Suprapubic skin (tissue), 4 donors: ENCODE measurements around the gene NLRC5.

Experiments used
- POLR2A ChIP-seq, 2 donors: fragments of 450-650 bp; IDR thresholded peaks; one replicate each; pipeline ENCODE4 v1.6.1; 2017; ENCODE audit warnings: antibody characterized with exemption in 2 of 2, mild to moderate bottlenecking in 2 of 2, moderate library complexity in 2 of 2
- POLR2AphosphoS5 ChIP-seq, 3 donors: sonication (generic); formaldehyde crosslinking; IDR thresholded peaks; one replicate each; pipeline ENCODE4 v1.6.1; 2017; ENCODE audit warnings: antibody characterized with exemption in 3 of 3
- TF ChIP-seq, protein P1 (sequence below), 2 donors: fragments of 200-600 bp in 1 of 2; fragments of 450-650 bp in 1 of 2; sonication (generic) in 1 of 2; IDR thresholded peaks; one replicate each; pipeline ENCODE4 v1.5.1; 2016 to 2019; ENCODE audit warnings: antibody characterized with exemption in 2 of 2, mild to moderate bottlenecking in 1 of 2, moderate library complexity in 1 of 2

DNA sequence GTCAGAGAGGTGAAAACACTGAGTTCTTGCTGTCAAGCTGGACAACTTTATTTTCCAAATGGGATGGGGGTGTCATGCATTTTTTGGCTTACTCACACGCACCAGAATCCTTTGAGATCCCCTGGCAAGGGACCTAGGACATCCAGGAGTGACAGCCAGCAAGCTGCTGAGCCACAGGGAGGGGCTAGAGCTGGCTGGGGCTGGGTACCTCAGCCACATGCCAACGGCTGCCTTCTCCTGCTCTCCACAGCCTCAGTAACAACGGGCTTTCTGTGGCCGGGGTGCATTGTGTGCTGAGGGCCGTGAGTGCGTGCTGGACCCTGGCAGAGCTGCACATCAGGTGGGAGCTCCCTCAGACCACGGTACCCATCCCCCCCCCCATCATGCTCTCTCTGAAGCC is 47.6 kb downstream of the NLRC5 start:
- TF ChIP-seq, protein P1, sequence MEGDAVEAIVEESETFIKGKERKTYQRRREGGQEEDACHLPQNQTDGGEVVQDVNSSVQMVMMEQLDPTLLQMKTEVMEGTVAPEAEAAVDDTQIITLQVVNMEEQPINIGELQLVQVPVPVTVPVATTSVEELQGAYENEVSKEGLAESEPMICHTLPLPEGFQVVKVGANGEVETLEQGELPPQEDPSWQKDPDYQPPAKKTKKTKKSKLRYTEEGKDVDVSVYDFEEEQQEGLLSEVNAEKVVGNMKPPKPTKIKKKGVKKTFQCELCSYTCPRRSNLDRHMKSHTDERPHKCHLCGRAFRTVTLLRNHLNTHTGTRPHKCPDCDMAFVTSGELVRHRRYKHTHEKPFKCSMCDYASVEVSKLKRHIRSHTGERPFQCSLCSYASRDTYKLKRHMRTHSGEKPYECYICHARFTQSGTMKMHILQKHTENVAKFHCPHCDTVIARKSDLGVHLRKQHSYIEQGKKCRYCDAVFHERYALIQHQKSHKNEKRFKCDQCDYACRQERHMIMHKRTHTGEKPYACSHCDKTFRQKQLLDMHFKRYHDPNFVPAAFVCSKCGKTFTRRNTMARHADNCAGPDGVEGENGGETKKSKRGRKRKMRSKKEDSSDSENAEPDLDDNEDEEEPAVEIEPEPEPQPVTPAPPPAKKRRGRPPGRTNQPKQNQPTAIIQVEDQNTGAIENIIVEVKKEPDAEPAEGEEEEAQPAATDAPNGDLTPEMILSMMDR (IDR thresholded peaks at IDR 0.05) = no peak
- no peak for TF ChIP-seq POLR2A (IDR thresholded peaks at IDR 0.05)
- TF ChIP-seq POLR2AphosphoS5 (IDR thresholded peaks at IDR 0.05) = no peak
